ENCODE measurements around the gene C1D.

GRCh38 chr2:68107475-68107874 lies 44.7 kb upstream of the C1D start:
- TF ChIP-seq POLR2A (IDR thresholded peaks at IDR 0.05; ENCODE audit: low read length): no peak
- TF ChIP-seq GATA1 (IDR thresholded peaks at IDR 0.05; ENCODE audit: low read depth, low read length): no peak
